A549 (cell line): ENCODE measurements around the gene XYLT1. TPM values are rescaled to one million over a fixed set of nuclear protein-coding genes. Genes with fewer than 3 reads are reported as not detected.

Experiments used
- ATAC-seq, 2 experiments: fragments of 200-7000 bp in 1 of 2; fragments of >200 bp in 1 of 2; cut with Nextera tagmentation in 1 of 2; cut with Tn5 transposase in 1 of 2; 3 replicates each; pipeline versions ENCODE4 v1.8.0 to v1.9.1; 2018 to 2020; ENCODE audit warnings: mild to moderate bottlenecking in 1 of 2, moderate library complexity in 1 of 2
- CTCF ChIA-PET: fragments of 300-600 bp; sonication (Branson Sonifier 250); formaldehyde crosslinking; extraction: SDS; loops from one replicate; lab custom pipeline; 2021; ENCODE audit warnings: antibody characterized with exemption, inconsistent platforms; lab: Yijun Ruan, JAX
- POLR2A ChIA-PET: fragments of 350-600 bp; formaldehyde crosslinking; extraction: SDS; loops from one replicate; lab custom pipeline; 2021; ENCODE audit warnings: antibody characterized with exemption, inconsistent platforms; lab: Yijun Ruan, JAX
- DNase-seq, 2 experiments: peaks; one replicate each; pipeline versions ENCODE4 v3.0.0 to v3.0.0-alpha.2; 2011 to 2016; ENCODE audit warnings: low read depth in 1 of 2, low spot score in 1 of 2
- FAIRE-seq: peaks from 2 replicates; lab custom pipeline; 2011; peaks lifted over from hg19 to GRCh38; lab: Jason Lieb, UNC
- H3K27ac ChIP-seq, 2 experiments: fragments of >200 bp; sonication (Bioruptor Twin); formaldehyde crosslinking; 3 replicates each; pipeline ENCODE4 v1.5.1; 2016 to 2017
- H3K4me1 ChIP-seq: fragments of >200 bp; sonication (Bioruptor Twin); formaldehyde crosslinking; 3 replicates; pipeline ENCODE4 v1.6.1; 2016
- H3K4me2 ChIP-seq: fragments of >200 bp; sonication (Bioruptor Twin); formaldehyde crosslinking; 3 replicates; pipeline ENCODE4 v1.6.1; 2016
- H3K4me3 ChIP-seq: fragments of >200 bp; sonication (Bioruptor Twin); formaldehyde crosslinking; 3 replicates; pipeline ENCODE4 v1.5.1; 2016
- H3K9me3 ChIP-seq: fragments of >200 bp; sonication (Bioruptor Twin); formaldehyde crosslinking; 3 replicates; pipeline ENCODE4 v1.6.1; 2016
- BHLHE40 ChIP-seq: IDR thresholded peaks from 2 replicates; pipeline ENCODE4 v1.6.1; 2012; ENCODE audit warnings: low read depth, low read length, inconsistent platforms
- CBX8 ChIP-seq: fragments of 200-600 bp; sonication (generic); IDR thresholded peaks from 2 replicates; pipeline ENCODE4 v1.6.1; 2016
- CHD2 ChIP-seq: fragments of 150-350 bp; IDR thresholded peaks from 2 replicates; pipeline ENCODE4 v1.6.1; 2014; ENCODE audit warnings: low read length; ENCODE audit not compliant: partially characterized antibody
- CHD4 ChIP-seq: fragments of 200-600 bp; sonication (generic); IDR thresholded peaks from 2 replicates; pipeline ENCODE4 v1.6.1; 2016; ENCODE audit warnings: antibody characterized with exemption, mild to moderate bottlenecking, borderline replicate concordance
- EHF ChIP-seq: fragments of 250-450 bp; sonication (Bioruptor Pico); IDR thresholded peaks from 2 replicates; pipeline ENCODE4 v1.5.0; 2020; ENCODE audit warnings: mild to moderate bottlenecking
- ESRRA ChIP-seq: fragments of 150-350 bp; IDR thresholded peaks from 2 replicates; pipeline ENCODE4 v1.6.1; 2014; ENCODE audit warnings: mild to moderate bottlenecking, low read length, borderline replicate concordance
- FOSB ChIP-seq: fragments of 250-450 bp; sonication (Bioruptor Pico); IDR thresholded peaks from 2 replicates; pipeline ENCODE4 v1.5.0; 2020; ENCODE audit warnings: mild to moderate bottlenecking, moderate library complexity
- FOSL2 ChIP-seq, 2 experiments: fragments of 450-650 bp in 1 of 2; fragments of >200 bp in 1 of 2; sonication (Bioruptor Twin) in 1 of 2; formaldehyde crosslinking; IDR thresholded peaks; 2 replicates each; pipeline versions ENCODE4 v1.5.0 to v1.6.1; 2016 to 2020; ENCODE audit warnings: mild to moderate bottlenecking in 1 of 2, moderate library complexity in 1 of 2
- FOXS1 ChIP-seq: fragments of 250-450 bp; sonication (Bioruptor Pico); IDR thresholded peaks from 2 replicates; pipeline ENCODE4 v1.5.0; 2020; ENCODE audit warnings: mild to moderate bottlenecking, moderate library complexity
- GATA3 ChIP-seq: IDR thresholded peaks from 2 replicates; pipeline ENCODE4 v1.6.1; 2012; ENCODE audit warnings: borderline replicate concordance
- HOXA7 ChIP-seq: fragments of 250-450 bp; sonication (Bioruptor Pico); IDR thresholded peaks from 2 replicates; pipeline ENCODE4 v1.5.0; 2020; ENCODE audit warnings: mild to moderate bottlenecking, moderate library complexity
- KDM5A ChIP-seq: fragments of 200-600 bp; sonication (generic); IDR thresholded peaks from 2 replicates; pipeline ENCODE4 v1.6.1; 2016; ENCODE audit warnings: antibody characterized with exemption, mild to moderate bottlenecking
- NFE2L2 ChIP-seq: fragments of 150-350 bp; conservative IDR thresholded peaks from 2 replicates; pipeline ENCODE4 v1.6.1; 2014; ENCODE audit warnings: low read length
- NPAS2 ChIP-seq: fragments of 250-450 bp; sonication (Bioruptor Pico); IDR thresholded peaks from 2 replicates; pipeline ENCODE4 v1.8.0; 2022; ENCODE audit warnings: mild to moderate bottlenecking, moderate library complexity, borderline replicate concordance
- NR3C1 ChIP-seq: fragments of >200 bp; sonication (Bioruptor Twin); formaldehyde crosslinking; IDR thresholded peaks from 3 replicates; pipeline ENCODE4 v1.6.1; 2017
- PHF8 ChIP-seq: fragments of 200-600 bp; sonication (generic); IDR thresholded peaks from 2 replicates; pipeline ENCODE4 v1.6.1; 2016; ENCODE audit warnings: low read depth, mild to moderate bottlenecking, antibody characterized with exemption, moderate library complexity, borderline replicate concordance
- POLR2A ChIP-seq: IDR thresholded peaks from 2 replicates; pipeline ENCODE4 v1.6.1; 2012; ENCODE audit warnings: mild to moderate bottlenecking, low read length
- RARB ChIP-seq: fragments of 250-450 bp; sonication (Bioruptor Pico); IDR thresholded peaks from 2 replicates; pipeline ENCODE4 v1.8.0; 2021; ENCODE audit warnings: mild to moderate bottlenecking, moderate library complexity
- RCOR1 ChIP-seq: fragments of 150-350 bp; IDR thresholded peaks from 2 replicates; pipeline ENCODE4 v1.6.1; 2014; ENCODE audit warnings: antibody characterized with exemption, low read length, low read depth
- RFX5 ChIP-seq: fragments of 450-650 bp; IDR thresholded peaks from 2 replicates; pipeline ENCODE4 v1.7.1; 2014; ENCODE audit warnings: antibody characterized with exemption, mild to moderate bottlenecking, moderate library complexity
- RNF2 ChIP-seq: fragments of 200-600 bp; sonication (generic); IDR thresholded peaks from 2 replicates; pipeline ENCODE4 v1.6.1; 2016; ENCODE audit warnings: low read depth, mild to moderate bottlenecking, antibody characterized with exemption, moderate library complexity, borderline replicate concordance
- TP53 ChIP-seq: fragments of 250-450 bp; sonication (Bioruptor Pico); IDR thresholded peaks from 2 replicates; pipeline ENCODE4 v1.5.0; 2021; ENCODE audit warnings: mild to moderate bottlenecking, moderate library complexity
- ZC3H11A ChIP-seq: fragments of 450-650 bp; IDR thresholded peaks from 2 replicates; pipeline ENCODE4 v1.6.1; 2014; ENCODE audit warnings: antibody characterized with exemption, mild to moderate bottlenecking
- ZFP36 ChIP-seq: fragments of 450-650 bp; IDR thresholded peaks from 2 replicates; pipeline ENCODE4 v1.6.1; 2014; ENCODE audit warnings: borderline replicate concordance; ENCODE audit not compliant: partially characterized antibody
- WGBS: methylation state at CpG from one replicate; pipeline ENCODE4 v1.1.6; 2017; ENCODE audit errors: missing lambda C conversion rate; 5-methylcytosine and 5-hydroxymethylcytosine counted together
- polyA plus RNA-seq, 4 experiments: library from polyadenylated mRNA; depleted of rRNA in 3 of 4; stranded (reverse); fragments of >200 nt; fragmentation: RNase III in 1 of 4; extraction: RNeasy Plus Mini Kit Qiagen cat#74134 plus additional on column Dnase treatment in 1 of 4; gene quantifications; 2 replicates in 3 of 4; 3 replicates in 1 of 4; pipeline ENCODE4 v1.2.3, GENCODE V29; 2011 to 2017

Gene XYLT1
- polyA plus RNA-seq, 2 of the 4 experiments (the other 2 are of a cell fraction): 0.78 to 0.88 TPM

DNA sequence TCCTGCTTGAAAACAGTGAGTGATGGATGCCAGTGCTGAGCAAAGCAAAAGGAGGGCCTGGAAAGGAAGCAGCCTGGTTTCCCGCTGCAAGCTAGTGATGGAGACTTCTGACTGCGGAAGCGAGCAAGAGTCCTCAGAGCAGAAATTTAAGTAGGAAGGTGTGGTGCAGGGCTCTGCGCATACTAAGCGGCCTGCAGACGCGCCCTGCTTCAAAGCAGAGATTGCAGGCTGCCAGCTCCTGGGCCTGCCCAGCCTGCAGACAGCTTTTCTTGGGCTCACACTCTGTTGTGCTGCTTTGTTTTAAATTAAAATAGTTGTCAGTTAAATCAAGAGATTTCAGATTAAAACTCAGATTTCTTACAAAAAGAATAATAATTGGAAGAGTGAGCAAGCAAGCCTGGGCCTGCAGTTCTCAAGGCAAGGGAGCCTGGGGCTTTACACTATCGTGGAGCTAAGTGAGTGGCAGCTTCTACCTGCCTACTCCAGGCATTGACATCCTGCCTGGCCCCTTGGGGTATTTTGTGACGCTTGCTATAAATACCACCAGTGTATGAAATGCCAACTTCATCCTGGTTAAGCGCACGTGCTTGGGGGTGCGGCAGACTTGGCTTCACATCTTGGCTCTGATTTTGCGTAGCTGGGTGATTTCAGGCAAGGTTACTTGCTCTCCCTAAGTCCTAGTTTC is 237.3 kb downstream of the XYLT1 start:
- ATAC-seq: no peak
- H3K4me2 ChIP-seq: no peak overlapping the region
- no peaks in the 10 kb centered on the region for H3K9me3 ChIP-seq
- H3K4me3 ChIP-seq: no peak overlapping the region
- CTCF ChIA-PET: no interaction called here
- no peak for TF ChIP-seq BHLHE40
- no peaks in the 10 kb centered on the region for H3K4me1 ChIP-seq
- DNase-seq: no peak
- H3K27ac ChIP-seq: no peak overlapping the region
- FAIRE-seq: no peak
- POLR2A ChIA-PET: no interaction called here
- WGBS: 58% methylated on average over 13 of the region's 13 CpGs

DNA sequence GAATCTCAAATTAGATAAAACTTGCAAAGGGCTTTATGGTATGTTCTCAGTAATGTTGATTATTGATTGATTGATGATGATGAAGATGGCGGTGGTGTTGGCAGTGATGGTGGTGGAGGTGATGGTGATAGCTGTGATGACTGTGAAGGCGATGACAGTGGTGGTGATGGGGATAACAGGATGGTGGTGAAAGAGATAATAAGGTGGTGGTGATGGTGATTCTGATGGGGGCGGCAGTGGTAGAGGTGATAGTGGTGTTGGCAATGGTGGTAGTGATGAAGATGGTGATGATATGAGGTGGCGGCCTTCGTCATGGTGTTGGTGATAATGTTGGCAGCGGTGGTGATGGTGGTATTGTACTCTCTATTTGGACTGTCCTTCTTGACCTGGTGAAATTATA is 238.3 kb downstream of the XYLT1 start:
- FAIRE-seq: no peak
- H3K4me2 ChIP-seq: no peak overlapping the region
- no peaks in the 10 kb centered on the region for H3K4me1 ChIP-seq
- no peak overlapping the region for H3K4me3 ChIP-seq
- TF ChIP-seq PHF8: no peak
- TF ChIP-seq RNF2: no peak
- no peak for TF ChIP-seq EHF
- TF ChIP-seq NPAS2 (CRISPR knock-in tag): no peak
- no peak for TF ChIP-seq CBX8
- TF ChIP-seq RFX5: no peak
- no peak for TF ChIP-seq ESRRA
- no peak for TF ChIP-seq BHLHE40
- TF ChIP-seq KDM5A: no peak
- TF ChIP-seq NFE2L2: no peak
- no peak for TF ChIP-seq FOSL2 (IDR thresholded peaks at IDR 0.05)
- TF ChIP-seq FOSL2 (CRISPR knock-in tag; IDR thresholded peaks at IDR 0.05): no peak
- no peak for TF ChIP-seq RCOR1
- no peak for TF ChIP-seq RARB (CRISPR knock-in tag)
- DNase-seq: no peak
- WGBS: 65% methylated on average over 6 of the region's 6 CpGs
- no peak for ATAC-seq
- H3K27ac ChIP-seq: no peak overlapping the region
- no peaks in the 10 kb centered on the region for H3K9me3 ChIP-seq
- POLR2A ChIA-PET: no interaction called here
- CTCF ChIA-PET: no interaction called here

GRCh38 chr16:17231972-17232371 is 238.8 kb downstream of the XYLT1 start:
- H3K4me2 ChIP-seq: no peak overlapping the region
- H3K9me3 ChIP-seq: no peaks in the 10 kb centered on the region
- DNase-seq (no peak), ATAC-seq (no peak), FAIRE-seq (no peak)
- 43% methylated on average over 5 of the region's 5 CpGs for WGBS
- no peak overlapping the region for H3K4me3 ChIP-seq
- H3K4me1 ChIP-seq: no peaks in the 10 kb centered on the region
- CTCF ChIA-PET: interaction anchor here (1.0 kb wide), 1 partner anchor 14 kb away, joined by 3 read pairs; no protein-coding TSS in a partner anchor
- TF ChIP-seq NR3C1: no peak
- TF ChIP-seq TP53: no peak
- TF ChIP-seq CHD2: no peak
- TF ChIP-seq GATA3: no peak
- TF ChIP-seq HOXA7 (CRISPR knock-in tag): no peak
- no peak for TF ChIP-seq ZFP36
- TF ChIP-seq ZC3H11A: no peak
- no peak for TF ChIP-seq CHD4
- TF ChIP-seq ESRRA: no peak
- no peak for TF ChIP-seq RCOR1
- TF ChIP-seq POLR2A: no peak
- no peak for TF ChIP-seq FOSB (CRISPR knock-in tag)
- TF ChIP-seq FOXS1 (CRISPR knock-in tag): no peak
- TF ChIP-seq, all 56 proteins: peak for 0
- POLR2A ChIA-PET: no interaction called here
- H3K27ac ChIP-seq: no peak overlapping the region
